ENCODE data around the gene OR6N2. TPM values are rescaled to one million over a fixed set of nuclear protein-coding genes. Genes with fewer than 3 reads are reported as not detected.

OR6N2 gene
- total RNA-seq, 1 experiment from 2014 or later: not detected

DNA sequence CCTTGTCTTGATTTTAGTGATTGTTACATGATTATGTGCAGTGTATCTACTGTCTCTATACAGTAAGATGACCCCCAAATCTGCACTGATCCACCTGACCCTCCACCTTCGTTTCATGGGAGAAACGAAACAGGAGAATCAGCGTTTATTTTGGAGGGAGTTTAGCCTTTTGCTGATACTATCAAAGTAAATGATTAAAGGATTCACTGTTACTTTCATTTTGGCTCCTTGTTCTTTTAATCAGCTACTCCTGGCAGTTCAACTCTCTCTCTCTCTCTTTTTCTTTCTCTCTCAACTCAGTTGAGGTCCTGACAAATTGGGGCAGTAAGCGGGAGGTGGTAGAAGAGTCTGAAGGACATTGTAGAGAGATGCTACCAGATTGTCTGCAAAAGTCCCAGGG, 50.6 kb downstream of the OR6N2 start:
- DNase-seq: no peak
- Histone ChIP-seq H3K9me3 (ENCODE audit: control insufficient read depth, low read depth, low read length) (no peaks in the 10 kb centered on the region), H4K20me1 (ENCODE audit: control insufficient read depth, insufficient read depth, insufficient read length) (no peaks in the 10 kb centered on the region), H2BK15ac (ENCODE audit: low read depth, low read length) (no peak overlapping the region), H3K9ac (ENCODE audit: extremely low read depth, insufficient read length, low read length) (no peak overlapping the region), H3K14ac (ENCODE audit: insufficient read depth, low read length) (no peak overlapping the region), H2AK5ac (ENCODE audit: insufficient read length, low read length) (no peak overlapping the region), H3K4ac (ENCODE audit: low read depth, low read length) (no peak overlapping the region), H3K79me1 (ENCODE audit: insufficient read depth, low read depth, low read length, poor library complexity, severe bottlenecking) (no peaks in the 10 kb centered on the region), H3K18ac (ENCODE audit: insufficient read length, low read depth, low read length) (no peak overlapping the region), H4K5ac (ENCODE audit: insufficient read length, low read depth, low read length) (no peak overlapping the region), H2BK5ac (ENCODE audit: insufficient read length, low read length) (no peak overlapping the region), H3K23me2 (ENCODE audit: insufficient read length, low read depth, low read length, poor library complexity, severe bottlenecking) (no peaks in the 10 kb centered on the region), H3K27me3 (ENCODE audit: insufficient read depth, low read length) (no peaks in the 10 kb centered on the region), H2AFZ (ENCODE audit: low read length) (no peak overlapping the region), H4K8ac (replicated peaks; ENCODE audit: insufficient read length, low read depth, low read length) (no peak overlapping the region), H3T11ph (ENCODE audit: low read length) (no peak overlapping the region), H4K91ac (ENCODE audit: insufficient read length, low read depth, low read length) (no peak overlapping the region), H3K79me2 (ENCODE audit: insufficient read depth, low read length) (no peaks in the 10 kb centered on the region), H3K56ac (ENCODE audit: insufficient read length, low read depth, low read length) (no peak overlapping the region), H2BK120ac (ENCODE audit: low read depth, low read length, poor library complexity, severe bottlenecking) (no peak overlapping the region), H3K23ac (ENCODE audit: insufficient read length, low read depth, low read length) (no peak overlapping the region), H3K4me1 (ENCODE audit: insufficient read depth, low read length) (no peaks in the 10 kb centered on the region), H2BK12ac (ENCODE audit: insufficient read length, low read depth, low read length) (no peak overlapping the region), H3K4me2 (ENCODE audit: insufficient read depth, insufficient read length, low read length) (no peak overlapping the region), H2BK20ac (ENCODE audit: low read depth, low read length, poor library complexity, severe bottlenecking) (no peak overlapping the region), H3K27ac (ENCODE audit: insufficient read length, low read depth, low read length) (no peak overlapping the region)
- TF ChIP-seq, protein P1, sequence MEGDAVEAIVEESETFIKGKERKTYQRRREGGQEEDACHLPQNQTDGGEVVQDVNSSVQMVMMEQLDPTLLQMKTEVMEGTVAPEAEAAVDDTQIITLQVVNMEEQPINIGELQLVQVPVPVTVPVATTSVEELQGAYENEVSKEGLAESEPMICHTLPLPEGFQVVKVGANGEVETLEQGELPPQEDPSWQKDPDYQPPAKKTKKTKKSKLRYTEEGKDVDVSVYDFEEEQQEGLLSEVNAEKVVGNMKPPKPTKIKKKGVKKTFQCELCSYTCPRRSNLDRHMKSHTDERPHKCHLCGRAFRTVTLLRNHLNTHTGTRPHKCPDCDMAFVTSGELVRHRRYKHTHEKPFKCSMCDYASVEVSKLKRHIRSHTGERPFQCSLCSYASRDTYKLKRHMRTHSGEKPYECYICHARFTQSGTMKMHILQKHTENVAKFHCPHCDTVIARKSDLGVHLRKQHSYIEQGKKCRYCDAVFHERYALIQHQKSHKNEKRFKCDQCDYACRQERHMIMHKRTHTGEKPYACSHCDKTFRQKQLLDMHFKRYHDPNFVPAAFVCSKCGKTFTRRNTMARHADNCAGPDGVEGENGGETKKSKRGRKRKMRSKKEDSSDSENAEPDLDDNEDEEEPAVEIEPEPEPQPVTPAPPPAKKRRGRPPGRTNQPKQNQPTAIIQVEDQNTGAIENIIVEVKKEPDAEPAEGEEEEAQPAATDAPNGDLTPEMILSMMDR (conservative IDR thresholded peaks at IDR 0.05): no peak
- no CpG with 5 or more reads among the region's 4 CpGs for WGBS (ENCODE audit: extremely low coverage, insufficient read length, low lambda C conversion rate)
- H3K27me3 Mint-ChIP-seq (ENCODE audit: low read depth): no peaks in the 10 kb centered on the region; the same call in 1 of the 2 replicates
- no peaks in the 10 kb centered on the region for H3K9me3 Mint-ChIP-seq
- H3K27ac Mint-ChIP-seq: no peak overlapping the region
- H3K4me3 Mint-ChIP-seq: no peak overlapping the region
- H3K36me3 Mint-ChIP-seq (ENCODE audit: insufficient read depth in 1 of 3, low read depth in 3 of 3): no peaks in the 10 kb centered on the region
- no peaks in the 10 kb centered on the region for H3K4me1 Mint-ChIP-seq

Measured in H9 (cell line).